Measurements from ENCODE around the gene PRKCZ.

The PRKCZ gene

DNA sequence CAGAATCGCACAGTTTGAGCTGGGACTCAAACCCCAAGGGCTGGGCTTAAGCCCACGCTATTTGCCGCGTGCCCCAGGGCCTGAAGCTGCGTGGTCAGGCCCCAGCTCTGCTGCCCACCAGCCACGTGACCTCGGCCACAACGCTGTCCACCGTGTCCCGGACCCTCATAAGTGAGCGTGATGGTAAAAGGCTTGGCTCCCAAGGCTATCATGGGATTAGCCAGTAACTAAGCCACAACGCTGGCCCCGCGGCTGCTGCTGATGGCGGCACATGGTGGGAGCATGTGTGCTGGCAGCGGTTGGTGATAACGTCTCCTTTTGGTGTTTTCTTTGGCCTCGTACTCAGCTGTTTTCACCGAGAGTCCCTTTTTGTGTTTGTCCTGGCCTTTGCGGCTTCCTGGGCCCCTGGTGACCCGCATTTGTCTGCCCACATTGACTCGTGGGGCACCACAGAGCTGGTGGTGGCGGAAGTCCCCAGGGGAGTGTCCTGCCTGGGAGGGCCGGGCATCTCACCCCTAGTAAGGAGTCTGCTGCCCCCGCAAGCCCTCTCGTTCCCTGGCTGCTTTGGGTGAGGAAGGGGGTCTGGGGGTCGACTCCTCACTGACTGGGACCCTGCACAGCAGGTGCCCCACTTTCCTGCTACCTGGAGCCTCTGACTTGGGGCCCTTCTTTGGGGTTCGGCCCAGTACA lies 29.3 kb downstream of the PRKCZ start:
- H2AK5ac ChIP-seq (ENCODE audit: low read depth, low read length) = no peak overlapping the region
- no peak overlapping the region for H2BK15ac ChIP-seq (ENCODE audit: low read length)
- H3K4me2 ChIP-seq (ENCODE audit: insufficient read depth, low read length, poor library complexity, severe bottlenecking) = no peak overlapping the region
- no peak overlapping the region for H3K27ac ChIP-seq (replicated peaks; ENCODE audit: low read length)
- H2BK12ac ChIP-seq (ENCODE audit: low read length) = peak overlapping the region; percentile 51
- no peak overlapping the region for H3K9ac ChIP-seq (ENCODE audit: low read depth, low read length, poor library complexity)
- no peak overlapping the region for H2BK120ac ChIP-seq (ENCODE audit: low read depth, low read length)
- H2BK5ac ChIP-seq (ENCODE audit: low read length) = peak overlapping the region; percentile 69
- H4K8ac ChIP-seq (ENCODE audit: low read depth, low read length) = no peak overlapping the region
- peaks cover 23% of the 10 kb centered on the region for H3K79me1 ChIP-seq (ENCODE audit: low read depth, low read length)
- H3K14ac ChIP-seq (ENCODE audit: low read length) = no peak overlapping the region
- H3K4ac ChIP-seq (ENCODE audit: low read length) = no peak overlapping the region
- no peak for DNase-seq (ENCODE audit: low spot score)
- no CpG with 5 or more reads among the region's 28 CpGs for WGBS, 2 donors (ENCODE audit: extremely low coverage in 2 of 2, insufficient read length in 2 of 2, insufficient replicate concordance in 1 of 2)
- peaks cover 0 to 6% of the 10 kb centered on the region in 2 donors for H3K36me3 ChIP-seq (replicated peaks in 1 of 2; ENCODE audit: control insufficient read depth in 2 of 2, insufficient read depth in 2 of 2, low read length in 2 of 2)
- peak overlapping the region; percentile 48 for H3K23ac ChIP-seq (ENCODE audit: low read depth, low read length, poor library complexity)
- peak overlapping the region; percentile 53 for H3K18ac ChIP-seq (ENCODE audit: low read length)
- H4K91ac ChIP-seq (ENCODE audit: low read depth, low read length, poor library complexity) = peak overlapping the region; percentile 47
- no peak overlapping the region for H3K4me3 ChIP-seq (ENCODE audit: low read length in 2 of 2)
- H3K27me3 ChIP-seq (ENCODE audit: control insufficient read depth in 3 of 3, insufficient read depth in 3 of 3, low read depth in 1 of 3, low read length in 3 of 3) = peaks cover 0 to 33% (median 0%) of the 10 kb centered on the region in 3 experiments
- peaks cover 17 to 24% of the 10 kb centered on the region in 2 donors for H3K9me3 ChIP-seq (replicated peaks in 1 of 2; ENCODE audit: control insufficient read depth in 2 of 2, insufficient read depth in 1 of 2, low read depth in 1 of 2, low read length in 2 of 2)
- H2AFZ ChIP-seq (ENCODE audit: low read length) = no peak overlapping the region
- H3K4me1 ChIP-seq (ENCODE audit: control insufficient read depth in 2 of 2, insufficient read depth in 1 of 2, low read depth in 1 of 2, low read length in 2 of 2) = peaks cover 0 to 7% of the 10 kb centered on the region in 2 donors

DNA sequence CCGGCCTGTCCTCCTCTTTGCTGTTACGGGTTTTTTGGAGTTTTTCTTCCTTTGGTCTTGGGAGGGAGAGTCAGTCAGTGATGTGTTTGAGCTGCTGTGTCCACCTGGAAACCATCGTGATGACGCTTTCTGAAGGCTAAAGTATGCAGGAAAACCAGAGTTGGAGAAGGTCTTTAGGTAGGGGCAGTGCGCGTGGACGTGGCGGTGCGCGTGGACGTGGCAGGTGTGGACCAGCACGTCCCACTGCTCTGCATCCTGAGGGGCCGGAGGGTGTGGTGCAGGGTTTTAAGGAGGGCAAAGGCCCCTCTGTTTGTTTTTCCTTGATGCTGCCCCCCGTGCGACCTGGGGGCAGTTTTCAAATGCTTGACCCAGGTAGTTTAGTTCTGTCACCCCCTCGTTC lies 29.9 kb downstream of the PRKCZ start:
- H2BK12ac ChIP-seq (ENCODE audit: low read length) = no peak overlapping the region
- no peak overlapping the region for H2BK120ac ChIP-seq (ENCODE audit: low read depth, low read length)
- peaks cover 17 to 24% of the 10 kb centered on the region in 2 donors for H3K9me3 ChIP-seq (replicated peaks in 1 of 2; ENCODE audit: control insufficient read depth in 2 of 2, insufficient read depth in 1 of 2, low read depth in 1 of 2, low read length in 2 of 2)
- DNase-seq (ENCODE audit: low spot score) = no peak
- no peak overlapping the region for H2AK5ac ChIP-seq (ENCODE audit: low read depth, low read length)
- H3K79me1 ChIP-seq (ENCODE audit: low read depth, low read length) = peaks cover 23% of the 10 kb centered on the region
- no peak overlapping the region for H3K9ac ChIP-seq (ENCODE audit: low read depth, low read length, poor library complexity)
- peaks cover 0 to 4% of the 10 kb centered on the region in 2 donors for H3K4me1 ChIP-seq (ENCODE audit: control insufficient read depth in 2 of 2, insufficient read depth in 1 of 2, low read depth in 1 of 2, low read length in 2 of 2)
- H3K4me2 ChIP-seq (ENCODE audit: insufficient read depth, low read length, poor library complexity, severe bottlenecking) = no peak overlapping the region
- H3K14ac ChIP-seq (ENCODE audit: low read length) = no peak overlapping the region
- H2BK5ac ChIP-seq (ENCODE audit: low read length) = no peak overlapping the region
- no peak overlapping the region for H3K4me3 ChIP-seq (ENCODE audit: low read length in 2 of 2)
- H3K23ac ChIP-seq (ENCODE audit: low read depth, low read length, poor library complexity) = no peak overlapping the region
- H3K27ac ChIP-seq (replicated peaks; ENCODE audit: low read length) = no peak overlapping the region
- H3K36me3 ChIP-seq (replicated peaks in 1 of 2; ENCODE audit: control insufficient read depth in 2 of 2, insufficient read depth in 2 of 2, low read length in 2 of 2) = peaks cover 0 to 6% of the 10 kb centered on the region in 2 donors
- H3K27me3 ChIP-seq (ENCODE audit: control insufficient read depth in 3 of 3, insufficient read depth in 3 of 3, low read depth in 1 of 3, low read length in 3 of 3) = peaks cover 0 to 31% (median 0%) of the 10 kb centered on the region in 3 experiments
- H2BK15ac ChIP-seq (ENCODE audit: low read length) = no peak overlapping the region
- no peak overlapping the region for H4K8ac ChIP-seq (ENCODE audit: low read depth, low read length)
- WGBS, 2 donors (ENCODE audit: extremely low coverage in 2 of 2, insufficient read length in 2 of 2, insufficient replicate concordance in 1 of 2) = no CpG with 5 or more reads among the region's 16 CpGs
- no peak overlapping the region for H2AFZ ChIP-seq (ENCODE audit: low read length)
- H3K4ac ChIP-seq (ENCODE audit: low read length) = no peak overlapping the region
- no peak overlapping the region for H3K18ac ChIP-seq (ENCODE audit: low read length)
- H4K91ac ChIP-seq (ENCODE audit: low read depth, low read length, poor library complexity) = no peak overlapping the region

DNA sequence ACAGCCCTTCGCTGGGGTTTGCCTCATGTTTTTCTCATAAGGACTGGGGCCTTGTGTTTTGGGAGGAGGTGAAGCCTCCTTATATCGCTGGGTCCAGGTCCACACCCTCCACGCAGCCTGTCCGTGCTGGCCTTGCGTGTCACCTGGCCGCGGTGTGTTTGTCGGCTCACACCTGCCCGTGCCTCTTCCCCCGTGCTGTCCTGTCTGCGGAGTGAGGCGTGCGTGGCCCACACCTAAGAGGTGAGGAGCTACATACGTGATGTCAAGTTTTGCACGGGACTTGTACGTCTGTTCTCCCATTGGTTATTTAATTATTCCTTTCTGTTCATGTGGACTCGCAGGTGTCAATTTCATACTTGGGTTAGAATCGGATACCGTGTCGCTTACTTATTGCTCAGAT lies 30.7 kb downstream of the PRKCZ start:
- no peaks in the 10 kb centered on the region for H3K4me1 ChIP-seq (ENCODE audit: control insufficient read depth in 2 of 2, insufficient read depth in 1 of 2, low read depth in 1 of 2, low read length in 2 of 2)
- peak overlapping the region; percentile 29 for H4K8ac ChIP-seq (ENCODE audit: low read depth, low read length)
- no peak overlapping the region for H3K14ac ChIP-seq (ENCODE audit: low read length)
- no peak overlapping the region for H2AK5ac ChIP-seq (ENCODE audit: low read depth, low read length)
- H3K4ac ChIP-seq (ENCODE audit: low read length) = no peak overlapping the region
- H2AFZ ChIP-seq (ENCODE audit: low read length) = no peak overlapping the region
- no peak overlapping the region for H2BK5ac ChIP-seq (ENCODE audit: low read length)
- H3K23ac ChIP-seq (ENCODE audit: low read depth, low read length, poor library complexity) = peak overlapping the region; percentile 21
- H3K4me2 ChIP-seq (ENCODE audit: insufficient read depth, low read length, poor library complexity, severe bottlenecking) = no peak overlapping the region
- H4K91ac ChIP-seq (ENCODE audit: low read depth, low read length, poor library complexity) = no peak overlapping the region
- H3K9ac ChIP-seq (ENCODE audit: low read depth, low read length, poor library complexity) = no peak overlapping the region
- H3K36me3 ChIP-seq (replicated peaks in 1 of 2; ENCODE audit: control insufficient read depth in 2 of 2, insufficient read depth in 2 of 2, low read length in 2 of 2) = peaks cover 0 to 6% of the 10 kb centered on the region in 2 donors
- H3K79me1 ChIP-seq (ENCODE audit: low read depth, low read length) = peaks cover 20% of the 10 kb centered on the region
- H3K9me3 ChIP-seq (replicated peaks in 1 of 2; ENCODE audit: control insufficient read depth in 2 of 2, insufficient read depth in 1 of 2, low read depth in 1 of 2, low read length in 2 of 2) = peaks cover 17 to 24% of the 10 kb centered on the region in 2 donors
- H3K4me3 ChIP-seq (ENCODE audit: low read length in 2 of 2) = no peak overlapping the region
- no peak overlapping the region for H3K18ac ChIP-seq (ENCODE audit: low read length)
- WGBS, 2 donors (ENCODE audit: extremely low coverage in 2 of 2, insufficient read length in 2 of 2, insufficient replicate concordance in 1 of 2) = no CpG with 5 or more reads among the region's 20 CpGs
- no peak for DNase-seq (ENCODE audit: low spot score)
- peaks cover 0 to 29% (median 0%) of the 10 kb centered on the region in 3 experiments for H3K27me3 ChIP-seq (ENCODE audit: control insufficient read depth in 3 of 3, insufficient read depth in 3 of 3, low read depth in 1 of 3, low read length in 3 of 3)
- no peak overlapping the region for H2BK120ac ChIP-seq (ENCODE audit: low read depth, low read length)
- H2BK12ac ChIP-seq (ENCODE audit: low read length) = no peak overlapping the region
- no peak overlapping the region for H3K27ac ChIP-seq (replicated peaks; ENCODE audit: low read length)
- no peak overlapping the region for H2BK15ac ChIP-seq (ENCODE audit: low read length)

DNA sequence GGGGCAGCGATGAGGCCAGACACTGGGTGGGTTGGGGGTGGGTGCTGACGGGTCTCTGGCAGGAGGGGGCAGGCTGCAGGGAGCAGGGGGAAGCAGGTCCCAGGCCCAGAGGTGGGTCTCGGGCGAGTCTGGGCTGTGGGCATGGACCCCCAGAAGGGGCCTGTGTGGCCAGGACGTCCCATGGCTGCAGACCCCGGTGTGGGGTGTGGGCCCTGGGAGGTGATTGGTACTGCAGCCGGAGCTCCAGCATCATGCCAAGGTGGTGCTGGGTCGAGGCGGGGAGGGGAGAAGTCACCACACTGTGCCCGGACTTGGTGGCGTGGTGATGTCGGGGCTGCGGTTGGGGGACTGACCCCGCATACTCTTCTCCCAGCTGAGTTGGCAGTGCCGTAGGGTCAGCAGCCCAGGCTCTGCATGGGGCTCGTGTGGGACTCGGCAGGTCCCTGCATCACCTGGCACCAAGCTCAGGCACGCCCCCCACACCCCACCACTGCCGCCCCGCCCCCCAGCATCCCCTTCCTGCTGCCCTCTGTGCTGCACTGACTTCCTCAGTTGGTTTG lies 31.2 kb downstream of the PRKCZ start:
- H2BK15ac ChIP-seq (ENCODE audit: low read length) = no peak overlapping the region
- no peak overlapping the region for H3K4me3 ChIP-seq (ENCODE audit: low read length in 2 of 2)
- H3K18ac ChIP-seq (ENCODE audit: low read length) = no peak overlapping the region
- H2AK5ac ChIP-seq (ENCODE audit: low read depth, low read length) = peak overlapping the region; percentile 46
- H4K91ac ChIP-seq (ENCODE audit: low read depth, low read length, poor library complexity) = no peak overlapping the region
- H3K4me1 ChIP-seq (ENCODE audit: control insufficient read depth in 2 of 2, insufficient read depth in 1 of 2, low read depth in 1 of 2, low read length in 2 of 2) = no peaks in the 10 kb centered on the region
- H3K4ac ChIP-seq (ENCODE audit: low read length) = no peak overlapping the region
- H2BK5ac ChIP-seq (ENCODE audit: low read length) = peak overlapping the region; percentile 13
- peak overlapping the region; percentile 38 for H3K14ac ChIP-seq (ENCODE audit: low read length)
- no peak overlapping the region for H3K27ac ChIP-seq (replicated peaks; ENCODE audit: low read length)
- peaks cover 0 to 8% of the 10 kb centered on the region in 2 donors for H3K36me3 ChIP-seq (replicated peaks in 1 of 2; ENCODE audit: control insufficient read depth in 2 of 2, insufficient read depth in 2 of 2, low read length in 2 of 2)
- H3K27me3 ChIP-seq (ENCODE audit: control insufficient read depth in 3 of 3, insufficient read depth in 3 of 3, low read depth in 1 of 3, low read length in 3 of 3) = peaks cover 0 to 29% (median 0%) of the 10 kb centered on the region in 3 experiments
- no peak overlapping the region for H3K23ac ChIP-seq (ENCODE audit: low read depth, low read length, poor library complexity)
- H2BK120ac ChIP-seq (ENCODE audit: low read depth, low read length) = no peak overlapping the region
- no peak overlapping the region for H4K8ac ChIP-seq (ENCODE audit: low read depth, low read length)
- no peak overlapping the region for H2AFZ ChIP-seq (ENCODE audit: low read length)
- no peak overlapping the region for H3K9ac ChIP-seq (ENCODE audit: low read depth, low read length, poor library complexity)
- no peak for DNase-seq (ENCODE audit: low spot score)
- peaks cover 17 to 24% of the 10 kb centered on the region in 2 donors for H3K9me3 ChIP-seq (replicated peaks in 1 of 2; ENCODE audit: control insufficient read depth in 2 of 2, insufficient read depth in 1 of 2, low read depth in 1 of 2, low read length in 2 of 2)
- peaks cover 17% of the 10 kb centered on the region for H3K79me1 ChIP-seq (ENCODE audit: low read depth, low read length)
- WGBS, 2 donors (ENCODE audit: extremely low coverage in 2 of 2, insufficient read length in 2 of 2, insufficient replicate concordance in 1 of 2) = no CpG with 5 or more reads among the region's 20 CpGs
- H3K4me2 ChIP-seq (ENCODE audit: insufficient read depth, low read length, poor library complexity, severe bottlenecking) = no peak overlapping the region
- peak overlapping the region; percentile 84 for H2BK12ac ChIP-seq (ENCODE audit: low read length)

Measured in neuronal stem cell (in vitro differentiated cells).